Measurements from ENCODE around the gene TBX15.

GRCh38 chr1:118934706-118935105 is 53.4 kb downstream of the TBX15 start:
- no peak for TF ChIP-seq POLR2AphosphoS5 (IDR thresholded peaks at IDR 0.05; ENCODE audit: low read depth)
- TF ChIP-seq EZH2 (IDR thresholded peaks at IDR 0.05; ENCODE audit: low read depth, unreplicated experiment): no peak
- TF ChIP-seq CTCF (conservative IDR thresholded peaks at IDR 0.05; ENCODE audit: low read depth in 2 of 2): no peak
- TF ChIP-seq REST (IDR thresholded peaks at IDR 0.05; ENCODE audit: unreplicated experiment): no peak
- no peak for TF ChIP-seq EZH2phosphoT487 (IDR thresholded peaks at IDR 0.05; ENCODE audit: unreplicated experiment)
- TF ChIP-seq ZNF331 (CRISPR knock-in tag; IDR thresholded peaks at IDR 0.05; ENCODE audit: low read depth): no peak
- no peak for TF ChIP-seq CREB1 (CRISPR knock-in tag; IDR thresholded peaks at IDR 0.05; ENCODE audit: low read depth)
- no peak for TF ChIP-seq ZNF462 (CRISPR knock-in tag; IDR thresholded peaks at IDR 0.05)
- TF ChIP-seq STAT1 (IDR thresholded peaks at IDR 0.05; ENCODE audit: unreplicated experiment): no peak
- no peak for TF ChIP-seq ETS1 (IDR thresholded peaks at IDR 0.05)
- no peak for TF ChIP-seq JUNB (IDR thresholded peaks at IDR 0.05; ENCODE audit: unreplicated experiment)
- no peak for TF ChIP-seq NANOG (IDR thresholded peaks at IDR 0.05; ENCODE audit: borderline replicate concordance)

Data from GM23338 (cell line).